ENCODE data around the gene SOD1.

SOD1 gene

DNA sequence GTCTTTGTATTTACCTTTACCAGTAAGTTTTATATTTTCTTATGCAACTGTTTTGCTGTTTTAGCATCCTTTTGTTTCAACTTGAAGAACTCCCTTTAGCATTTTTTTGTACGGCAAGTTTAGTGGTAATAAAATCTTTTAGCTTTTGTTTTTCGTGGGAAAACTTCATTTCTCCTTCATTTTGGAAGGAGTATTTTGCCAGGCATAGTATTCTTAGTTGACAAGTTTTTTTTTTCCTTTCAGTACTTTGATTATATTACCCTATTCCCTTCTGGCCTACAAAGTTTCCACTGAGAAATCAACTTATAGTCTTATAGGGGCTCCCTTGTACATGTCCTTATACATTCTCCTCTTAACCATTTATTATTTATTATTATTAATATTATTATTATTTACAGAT lies 22.6 kb upstream of the SOD1 start:
- no peak for TF ChIP-seq EZH2 (IDR thresholded peaks at IDR 0.05; ENCODE audit: borderline replicate concordance, low read length)
- TF ChIP-seq, protein P1, sequence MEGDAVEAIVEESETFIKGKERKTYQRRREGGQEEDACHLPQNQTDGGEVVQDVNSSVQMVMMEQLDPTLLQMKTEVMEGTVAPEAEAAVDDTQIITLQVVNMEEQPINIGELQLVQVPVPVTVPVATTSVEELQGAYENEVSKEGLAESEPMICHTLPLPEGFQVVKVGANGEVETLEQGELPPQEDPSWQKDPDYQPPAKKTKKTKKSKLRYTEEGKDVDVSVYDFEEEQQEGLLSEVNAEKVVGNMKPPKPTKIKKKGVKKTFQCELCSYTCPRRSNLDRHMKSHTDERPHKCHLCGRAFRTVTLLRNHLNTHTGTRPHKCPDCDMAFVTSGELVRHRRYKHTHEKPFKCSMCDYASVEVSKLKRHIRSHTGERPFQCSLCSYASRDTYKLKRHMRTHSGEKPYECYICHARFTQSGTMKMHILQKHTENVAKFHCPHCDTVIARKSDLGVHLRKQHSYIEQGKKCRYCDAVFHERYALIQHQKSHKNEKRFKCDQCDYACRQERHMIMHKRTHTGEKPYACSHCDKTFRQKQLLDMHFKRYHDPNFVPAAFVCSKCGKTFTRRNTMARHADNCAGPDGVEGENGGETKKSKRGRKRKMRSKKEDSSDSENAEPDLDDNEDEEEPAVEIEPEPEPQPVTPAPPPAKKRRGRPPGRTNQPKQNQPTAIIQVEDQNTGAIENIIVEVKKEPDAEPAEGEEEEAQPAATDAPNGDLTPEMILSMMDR (IDR thresholded peaks at IDR 0.05; ENCODE audit: low read length) = no peak
- no peaks in the 10 kb centered on the region for H3K9me3 ChIP-seq (ENCODE audit: low read length)
- no peak overlapping the region for H2AFZ ChIP-seq (ENCODE audit: low read length)
- no peaks in the 10 kb centered on the region for H3K79me2 ChIP-seq (ENCODE audit: insufficient read depth, low read length)
- no peaks in the 10 kb centered on the region for H3K36me3 ChIP-seq (ENCODE audit: insufficient read depth, low read length)
- H4K20me1 ChIP-seq (ENCODE audit: insufficient read depth, low read length) = no peaks in the 10 kb centered on the region
- H3F3A ChIP-seq (ENCODE audit: insufficient read depth, low read length) = no peaks in the 10 kb centered on the region
- H3K4me3 ChIP-seq (ENCODE audit: low read depth, low read length, poor library complexity, severe bottlenecking) = no peak overlapping the region
- no peak overlapping the region for H3K4me2 ChIP-seq (ENCODE audit: low read length)
- no peak overlapping the region for H3K9ac ChIP-seq (ENCODE audit: low read length)
- no peak overlapping the region for H3K27ac ChIP-seq (ENCODE audit: low read depth, low read length, poor library complexity, severe bottlenecking)
- no peaks in the 10 kb centered on the region for H3K27me3 ChIP-seq (ENCODE audit: insufficient read depth, low read length)
- no peaks in the 10 kb centered on the region for H3K4me1 ChIP-seq (ENCODE audit: insufficient read depth, low read length, severe bottlenecking)
- H3K9me2 ChIP-seq (ENCODE audit: low read depth, low read length) = no peaks in the 10 kb centered on the region

DNA sequence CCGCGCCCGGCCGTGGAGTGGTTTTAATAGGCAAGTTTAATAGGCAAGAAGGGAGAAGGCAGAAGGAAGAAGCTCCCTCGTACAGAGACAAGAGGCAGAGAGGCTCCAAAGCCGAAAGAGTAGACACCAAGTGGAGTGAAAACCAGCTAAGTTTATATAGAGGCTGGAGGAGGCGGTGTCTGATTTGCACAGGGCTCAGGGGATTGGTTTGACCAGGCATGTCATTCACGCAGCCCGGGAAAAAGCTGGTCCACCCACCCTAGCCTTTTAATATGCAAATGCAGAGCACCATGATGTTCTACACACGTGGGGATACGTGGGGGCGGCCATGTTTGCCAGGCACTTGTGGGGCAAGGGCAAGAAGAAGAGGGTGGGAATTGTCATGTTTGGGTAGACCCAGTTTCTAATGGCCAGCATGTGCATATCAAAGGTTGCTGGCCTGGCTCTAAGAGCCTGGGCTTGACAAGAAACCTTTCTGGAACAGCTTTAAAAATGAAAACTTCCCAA lies 18.0 kb upstream of the SOD1 start:
- Histone ChIP-seq H3F3A (ENCODE audit: insufficient read depth, low read length) (no peaks in the 10 kb centered on the region), H3K36me3 (ENCODE audit: insufficient read depth, low read length) (no peaks in the 10 kb centered on the region), H3K4me2 (ENCODE audit: low read length) (no peak overlapping the region), H3K4me1 (ENCODE audit: insufficient read depth, low read length, severe bottlenecking) (no peaks in the 10 kb centered on the region), H3K27me3 (ENCODE audit: insufficient read depth, low read length) (no peaks in the 10 kb centered on the region), H2AFZ (ENCODE audit: low read length) (no peak overlapping the region), H3K4me3 (ENCODE audit: low read depth, low read length, poor library complexity, severe bottlenecking) (no peak overlapping the region), H4K20me1 (ENCODE audit: insufficient read depth, low read length) (no peaks in the 10 kb centered on the region), H3K9ac (ENCODE audit: low read length) (no peak overlapping the region), H3K9me2 (ENCODE audit: low read depth, low read length) (no peaks in the 10 kb centered on the region), H3K27ac (ENCODE audit: low read depth, low read length, poor library complexity, severe bottlenecking) (no peak overlapping the region), H3K79me2 (ENCODE audit: insufficient read depth, low read length) (no peaks in the 10 kb centered on the region), H3K9me3 (ENCODE audit: low read length) (no peaks in the 10 kb centered on the region)
- no peak for TF ChIP-seq EZH2 (IDR thresholded peaks at IDR 0.05; ENCODE audit: borderline replicate concordance, low read length)
- TF ChIP-seq, protein P1 (IDR thresholded peaks at IDR 0.05; ENCODE audit: low read length) = no peak

DNA sequence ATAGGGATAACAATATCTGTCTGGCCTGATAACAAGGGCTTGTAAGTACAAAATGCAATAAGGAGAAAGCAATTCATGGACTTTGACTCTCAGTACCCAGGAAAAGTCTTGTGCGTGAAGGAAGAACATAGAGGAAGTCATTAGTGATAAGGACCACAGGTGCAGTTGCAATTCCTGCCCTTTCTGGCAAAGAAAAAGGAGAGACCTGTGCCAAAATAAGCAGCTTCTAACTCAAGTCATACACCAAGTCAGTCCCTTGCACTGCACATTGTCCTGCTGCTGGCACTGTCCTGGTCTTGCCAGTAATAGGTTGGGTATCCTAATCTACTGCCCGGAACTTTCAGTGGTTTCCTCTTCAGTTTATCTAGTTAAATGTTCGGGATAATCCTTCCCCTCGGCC lies 14.8 kb upstream of the SOD1 start:
- no peaks in the 10 kb centered on the region for H3F3A ChIP-seq (ENCODE audit: insufficient read depth, low read length)
- H3K36me3 ChIP-seq (ENCODE audit: insufficient read depth, low read length) = no peaks in the 10 kb centered on the region
- no peaks in the 10 kb centered on the region for H3K9me3 ChIP-seq (ENCODE audit: low read length)
- TF ChIP-seq, protein P1 (IDR thresholded peaks at IDR 0.05; ENCODE audit: low read length) = no peak
- no peak for TF ChIP-seq EZH2 (IDR thresholded peaks at IDR 0.05; ENCODE audit: borderline replicate concordance, low read length)
- H2AFZ ChIP-seq (ENCODE audit: low read length) = no peak overlapping the region
- H3K4me2 ChIP-seq (ENCODE audit: low read length) = no peak overlapping the region
- no peaks in the 10 kb centered on the region for H4K20me1 ChIP-seq (ENCODE audit: insufficient read depth, low read length)
- H3K27me3 ChIP-seq (ENCODE audit: insufficient read depth, low read length) = no peaks in the 10 kb centered on the region
- peaks cover 10% of the 10 kb centered on the region for H3K4me1 ChIP-seq (ENCODE audit: insufficient read depth, low read length, severe bottlenecking)
- H3K79me2 ChIP-seq (ENCODE audit: insufficient read depth, low read length) = no peaks in the 10 kb centered on the region
- no peak overlapping the region for H3K9ac ChIP-seq (ENCODE audit: low read length)
- H3K27ac ChIP-seq (ENCODE audit: low read depth, low read length, poor library complexity, severe bottlenecking) = no peak overlapping the region
- H3K9me2 ChIP-seq (ENCODE audit: low read depth, low read length) = no peaks in the 10 kb centered on the region
- no peak overlapping the region for H3K4me3 ChIP-seq (ENCODE audit: low read depth, low read length, poor library complexity, severe bottlenecking)

Measured in OCI-LY1 (cell line).